Posterior cingulate gyrus (tissue), 11 donors: ENCODE measurements around the gene ZFR.
"Not testable (repeated sequence)": the region's sequence is repeated elsewhere in the genome, so short reads cannot be mapped to it uniquely, and the experiment has no call there.

Experiments
- DNase-seq, 10 donors: peaks; one replicate each; pipeline versions ENCODE4 v3.0.0 to v3.0.0-alpha.2; 2020 to 2021; ENCODE audit warnings: mixed read lengths in 3 of 10
- intact Hi-C: fragments of 100-400 bp; cut with DNase I; formaldehyde crosslinking; loops from one replicate; pipeline ENCODE4 v1.15.1; 2023

ZFR gene

GRCh38 chr5:32369542-32370155 lies 74.9 kb downstream of the ZFR start:
- intact Hi-C loops, result no loop called here
- DNase-seq, result no peak

GRCh38 chr5:32369032-32369431 lies 75.5 kb downstream of the ZFR start:
- no peak for DNase-seq
- intact Hi-C loops, result no loop called here

GRCh38 chr5:32367271-32367670 lies 77.3 kb downstream of the ZFR start:
- DNase-seq, intact Hi-C loops: not testable (repeated sequence)

- no peak for DNase-seq
- intact Hi-C loops, result no loop called here
These were observed 78.9 kb downstream of the ZFR start for GRCh38 chr5:32365623-32366022.

- intact Hi-C loops, result no loop called here
- no peak for DNase-seq
These were observed 81.5 kb downstream of the ZFR start for GRCh38 chr5:32363030-32363429.

GRCh38 chr5:32362527-32362926 lies 82.0 kb downstream of the ZFR start:
- no peak for DNase-seq
- intact Hi-C loops, result no loop called here

GRCh38 chr5:32360906-32361305 lies 83.6 kb downstream of the ZFR start:
- no peak for DNase-seq
- intact Hi-C loops, result no loop called here

GRCh38 chr5:32358611-32359010 lies 85.9 kb downstream of the ZFR start:
- DNase-seq, result no peak
- intact Hi-C loops, result no loop called here

GRCh38 chr5:32357658-32358057 lies 86.9 kb downstream of the ZFR start:
- intact Hi-C loops, result no loop called here
- no peak for DNase-seq

- no peak for DNase-seq
- intact Hi-C loops, result no loop called here
These were observed 88.9 kb downstream of the ZFR start for GRCh38 chr5:32355686-32356085.

GRCh38 chr5:32353420-32353819 lies 91.1 kb downstream of the ZFR start:
- intact Hi-C loops, result no loop called here
- no peak for DNase-seq

GRCh38 chr5:32352685-32353084 lies 91.9 kb downstream of the ZFR start:
- intact Hi-C loops, result no loop called here
- no peak for DNase-seq

- DNase-seq, result no peak
- intact Hi-C loops, result no loop called here
These were observed 97.7 kb downstream of the ZFR start for GRCh38 chr5:32346869-32347268.

GRCh38 chr5:32343058-32343672 lies 101.4 kb downstream of the ZFR start:
- DNase-seq, result no peak
- intact Hi-C loops, result no loop called here

- no peak for DNase-seq
- intact Hi-C loops, result no loop called here
These were observed 101.9 kb downstream of the ZFR start for GRCh38 chr5:32342656-32343055.

GRCh38 chr5:32339878-32340277 lies 104.7 kb downstream of the ZFR start:
- no peak for DNase-seq
- intact Hi-C loops, result no loop called here

- intact Hi-C loops, result no loop called here
- no peak for DNase-seq
These were observed 105.3 kb downstream of the ZFR start for GRCh38 chr5:32339198-32339597.

GRCh38 chr5:32332966-32333365 lies 111.6 kb downstream of the ZFR start:
- no peak for DNase-seq
- intact Hi-C loops, result no loop called here

GRCh38 chr5:32332361-32332760 lies 112.2 kb downstream of the ZFR start:
- intact Hi-C loops, result no loop called here
- DNase-seq, result no peak

GRCh38 chr5:32331935-32332274 lies 112.6 kb downstream of the ZFR start:
- intact Hi-C loops, result no loop called here
- DNase-seq, result no peak

GRCh38 chr5:32331217-32331934 lies 113.2 kb downstream of the ZFR start:
- no peak for DNase-seq
- intact Hi-C loops, result no loop called here
